HepG2 (cell line): ENCODE data around the gene ARHGEF4. TPM values are rescaled to one million over a fixed set of nuclear protein-coding genes. Genes with fewer than 3 reads are reported as not detected.

Experiments
- FOXM1 ChIP-seq: sonication (generic); formaldehyde crosslinking; IDR thresholded peaks from 2 replicates; pipeline ENCODE4 v1.5.0; 2020; ENCODE audit warnings: missing genetic modification reagents
- HNRNPUL1 ChIP-seq: fragments of 200-400 bp; formaldehyde crosslinking; IDR thresholded peaks from 2 replicates; pipeline ENCODE4 v1.6.1; 2017; ENCODE audit warnings: low read depth, mild to moderate bottlenecking, low read length, moderate library complexity
- MAZ ChIP-seq, 2 experiments: sonication (generic) in 1 of 2; formaldehyde crosslinking in 1 of 2; IDR thresholded peaks; 2 replicates each; pipeline versions ENCODE4 v1.5.0 to v1.6.1; 2012 to 2020; ENCODE audit warnings: low read depth in 2 of 2, mild to moderate bottlenecking in 2 of 2, borderline replicate concordance in 1 of 2, improper control_type of control experiment in 1 of 2, low read length in 1 of 2, missing genetic modification reagents in 1 of 2, moderate library complexity in 1 of 2
- MXD4 ChIP-seq: IDR thresholded peaks from 2 replicates; pipeline ENCODE4 v1.6.1; 2016; ENCODE audit warnings: mild to moderate bottlenecking, missing biosample characterization, missing genetic modification reagents
- NPAS2 ChIP-seq: sonication (generic); formaldehyde crosslinking; IDR thresholded peaks from 2 replicates; pipeline ENCODE4 v1.8.0; 2022; ENCODE audit warnings: mild to moderate bottlenecking, missing genetic modification reagents, borderline replicate concordance
- PHF8 ChIP-seq: sonication (generic); formaldehyde crosslinking; IDR thresholded peaks from 2 replicates; pipeline ENCODE4 v1.5.0; 2020; ENCODE audit warnings: missing genetic modification reagents
- PLRG1 ChIP-seq: fragments of 450-650 bp; conservative IDR thresholded peaks from 2 replicates; pipeline ENCODE4 v1.6.1; 2016
- PTBP1 ChIP-seq: fragments of 200-400 bp; formaldehyde crosslinking; IDR thresholded peaks from 2 replicates; pipeline ENCODE4 v1.6.1; 2018; ENCODE audit warnings: low read length, low read depth; ENCODE audit not compliant: poor library complexity, severe bottlenecking
- RAD51 ChIP-seq: fragments of 450-650 bp; IDR thresholded peaks from 2 replicates; pipeline ENCODE4 v1.6.1; 2016; ENCODE audit warnings: borderline replicate concordance
- ZFAT ChIP-seq: sonication (generic); formaldehyde crosslinking; conservative IDR thresholded peaks from 2 replicates; pipeline ENCODE4 v1.8.1; 2023; ENCODE audit warnings: missing genetic modification reagents, inconsistent platforms
- ZMYM3 ChIP-seq: sonication (generic); formaldehyde crosslinking; IDR thresholded peaks from 2 replicates; pipeline ENCODE4 v1.5.1; 2020; ENCODE audit warnings: mild to moderate bottlenecking, missing genetic modification reagents
- ZNF264 ChIP-seq: sonication (generic); formaldehyde crosslinking; IDR thresholded peaks from 2 replicates; pipeline ENCODE4 v1.4.0; 2020; ENCODE audit warnings: missing genetic modification reagents
- ZNF30 ChIP-seq: sonication (generic); formaldehyde crosslinking; IDR thresholded peaks from 2 replicates; pipeline ENCODE4 v1.5.0; 2020; ENCODE audit warnings: mild to moderate bottlenecking, missing genetic modification reagents
- ZNF367 ChIP-seq: sonication (generic); formaldehyde crosslinking; IDR thresholded peaks from 2 replicates; pipeline ENCODE4 v1.4.0; 2020; ENCODE audit warnings: missing genetic modification reagents, borderline replicate concordance
- ZNF441 ChIP-seq: sonication (generic); formaldehyde crosslinking; IDR thresholded peaks from 2 replicates; pipeline ENCODE4 v1.7.0; 2021; ENCODE audit warnings: missing genetic modification reagents, borderline replicate concordance
- ZNF558 ChIP-seq: sonication (generic); formaldehyde crosslinking; IDR thresholded peaks from 2 replicates; pipeline ENCODE4 v1.9.0; 2022; ENCODE audit warnings: mild to moderate bottlenecking, missing genetic modification reagents, borderline replicate concordance
- ZNF775 ChIP-seq: sonication (generic); formaldehyde crosslinking; IDR thresholded peaks from 2 replicates; pipeline ENCODE4 v1.4.0; 2020; ENCODE audit warnings: missing genetic modification reagents, mild to moderate bottlenecking, moderate library complexity, borderline replicate concordance
- ZNF790 ChIP-seq: sonication (generic); formaldehyde crosslinking; IDR thresholded peaks from 2 replicates; pipeline ENCODE4 v1.8.0; 2022; ENCODE audit warnings: missing genetic modification reagents, mild to moderate bottlenecking, borderline replicate concordance
- ZNF816 ChIP-seq: sonication (generic); formaldehyde crosslinking; IDR thresholded peaks from 2 replicates; pipeline ENCODE4 v1.8.0; 2022; ENCODE audit warnings: missing genetic modification reagents, mild to moderate bottlenecking, borderline replicate concordance
- polyA plus RNA-seq, 8 experiments: library from polyadenylated mRNA; depleted of rRNA in 3 of 8; stranded (reverse) in 7 of 8; unstranded in 1 of 8; fragments of >200 nt; fragmentation: Illumina TruSeq in 4 of 8; extraction: Trizol in 4 of 8; gene quantifications; 2 replicates each; pipeline versions ENCODE4 v1.2.1 to v1.2.3, GENCODE V29; 2011 to 2016; ENCODE audit warnings: low read depth in 4 of 8, missing spikeins in 1 of 8, mixed read lengths in 1 of 8; ENCODE audit not compliant: insufficient read depth in 1 of 8
- total RNA-seq, 5 experiments: library from RNA; depleted of rRNA; stranded (reverse); fragments of >200 nt; fragmentation: Illumina TruSeq; extraction: Trizol; gene quantifications; 2 replicates each; pipeline ENCODE4 v1.2.3, GENCODE V29; 2016; ENCODE audit warnings: low read depth in 1 of 5
- TF ChIP-seq, protein P1 (sequence below): sonication (generic); formaldehyde crosslinking; IDR thresholded peaks from 2 replicates; pipeline ENCODE4 v1.4.0; 2020; ENCODE audit warnings: missing genetic modification reagents, mild to moderate bottlenecking, borderline replicate concordance
- TF ChIP-seq, protein P2 (sequence below): IDR thresholded peaks from 2 replicates; pipeline ENCODE4 v1.6.1; 2016; ENCODE audit warnings: mild to moderate bottlenecking, missing biosample characterization, missing genetic modification reagents
- TF ChIP-seq, protein P3 (sequence below): sonication (generic); formaldehyde crosslinking; conservative IDR thresholded peaks from 2 replicates; pipeline ENCODE4 v1.5.0; 2020; ENCODE audit warnings: missing genetic modification reagents
- TF ChIP-seq, protein P4 (sequence below): sonication (generic); formaldehyde crosslinking; IDR thresholded peaks from 2 replicates; pipeline ENCODE4 v1.4.0; 2020; ENCODE audit warnings: mild to moderate bottlenecking, missing genetic modification reagents

The ARHGEF4 gene
- total and polyA plus RNA-seq, 2 of the 13 experiments (the other 11 are each of a cell fraction or from before 2014, with no cell fraction given), result 0.11 to 0.13 TPM

DNA sequence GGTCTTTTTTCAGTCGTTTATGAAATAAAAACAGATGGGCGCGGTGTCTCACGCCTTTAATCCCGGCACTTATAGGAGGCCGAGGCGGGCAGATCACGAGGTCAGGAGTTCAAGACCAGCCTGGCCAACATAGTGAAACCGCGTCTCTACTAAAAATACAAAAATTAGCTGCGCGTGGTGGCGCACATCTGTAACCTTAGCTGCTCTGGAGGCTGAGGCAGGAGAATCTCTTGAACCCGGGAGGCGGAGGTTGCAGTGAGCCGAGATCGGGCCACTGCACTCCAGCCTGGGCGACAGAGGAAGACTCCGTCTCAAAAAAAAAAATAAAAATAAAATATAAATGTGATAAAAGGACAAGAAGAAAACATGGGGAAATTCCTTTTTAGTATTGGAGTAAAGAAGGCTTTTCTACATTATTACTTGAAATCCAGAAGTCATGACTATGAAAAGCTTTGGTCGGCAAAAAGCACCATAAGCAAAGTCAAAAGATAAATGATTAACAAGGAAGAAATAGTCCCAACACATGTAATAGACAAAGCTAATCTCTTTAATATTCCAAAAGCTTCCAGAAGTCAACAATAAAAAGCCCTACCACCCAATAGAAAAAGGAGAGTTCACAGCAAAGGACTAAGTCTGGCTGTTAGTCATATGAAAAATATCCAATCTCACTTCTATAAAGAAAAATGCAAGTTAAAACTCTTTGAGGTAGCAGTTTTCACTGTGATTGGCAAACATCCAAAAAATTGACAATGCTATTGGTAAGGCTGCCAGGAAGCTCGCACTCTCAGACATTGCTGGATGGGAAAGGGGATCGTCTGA is 258.0 kb downstream of the ARHGEF4 start (continued):
- TF ChIP-seq, protein P1, sequence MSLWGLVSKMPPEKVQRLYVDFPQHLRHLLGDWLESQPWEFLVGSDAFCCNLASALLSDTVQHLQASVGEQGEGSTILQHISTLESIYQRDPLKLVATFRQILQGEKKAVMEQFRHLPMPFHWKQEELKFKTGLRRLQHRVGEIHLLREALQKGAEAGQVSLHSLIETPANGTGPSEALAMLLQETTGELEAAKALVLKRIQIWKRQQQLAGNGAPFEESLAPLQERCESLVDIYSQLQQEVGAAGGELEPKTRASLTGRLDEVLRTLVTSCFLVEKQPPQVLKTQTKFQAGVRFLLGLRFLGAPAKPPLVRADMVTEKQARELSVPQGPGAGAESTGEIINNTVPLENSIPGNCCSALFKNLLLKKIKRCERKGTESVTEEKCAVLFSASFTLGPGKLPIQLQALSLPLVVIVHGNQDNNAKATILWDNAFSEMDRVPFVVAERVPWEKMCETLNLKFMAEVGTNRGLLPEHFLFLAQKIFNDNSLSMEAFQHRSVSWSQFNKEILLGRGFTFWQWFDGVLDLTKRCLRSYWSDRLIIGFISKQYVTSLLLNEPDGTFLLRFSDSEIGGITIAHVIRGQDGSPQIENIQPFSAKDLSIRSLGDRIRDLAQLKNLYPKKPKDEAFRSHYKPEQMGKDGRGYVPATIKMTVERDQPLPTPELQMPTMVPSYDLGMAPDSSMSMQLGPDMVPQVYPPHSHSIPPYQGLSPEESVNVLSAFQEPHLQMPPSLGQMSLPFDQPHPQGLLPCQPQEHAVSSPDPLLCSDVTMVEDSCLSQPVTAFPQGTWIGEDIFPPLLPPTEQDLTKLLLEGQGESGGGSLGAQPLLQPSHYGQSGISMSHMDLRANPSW (CRISPR knock-in tag), result no peak
- no peak for TF ChIP-seq PHF8
- TF ChIP-seq, protein P2, sequence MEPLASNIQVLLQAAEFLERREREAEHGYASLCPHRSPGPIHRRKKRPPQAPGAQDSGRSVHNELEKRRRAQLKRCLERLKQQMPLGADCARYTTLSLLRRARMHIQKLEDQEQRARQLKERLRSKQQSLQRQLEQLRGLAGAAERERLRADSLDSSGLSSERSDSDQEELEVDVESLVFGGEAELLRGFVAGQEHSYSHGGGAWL, result no peak; the same call in 1 of the 2 replicates
- no peak for TF ChIP-seq PLRG1
- TF ChIP-seq PTBP1, result no peak
- no peak for TF ChIP-seq ZNF558
- TF ChIP-seq, protein P3, sequence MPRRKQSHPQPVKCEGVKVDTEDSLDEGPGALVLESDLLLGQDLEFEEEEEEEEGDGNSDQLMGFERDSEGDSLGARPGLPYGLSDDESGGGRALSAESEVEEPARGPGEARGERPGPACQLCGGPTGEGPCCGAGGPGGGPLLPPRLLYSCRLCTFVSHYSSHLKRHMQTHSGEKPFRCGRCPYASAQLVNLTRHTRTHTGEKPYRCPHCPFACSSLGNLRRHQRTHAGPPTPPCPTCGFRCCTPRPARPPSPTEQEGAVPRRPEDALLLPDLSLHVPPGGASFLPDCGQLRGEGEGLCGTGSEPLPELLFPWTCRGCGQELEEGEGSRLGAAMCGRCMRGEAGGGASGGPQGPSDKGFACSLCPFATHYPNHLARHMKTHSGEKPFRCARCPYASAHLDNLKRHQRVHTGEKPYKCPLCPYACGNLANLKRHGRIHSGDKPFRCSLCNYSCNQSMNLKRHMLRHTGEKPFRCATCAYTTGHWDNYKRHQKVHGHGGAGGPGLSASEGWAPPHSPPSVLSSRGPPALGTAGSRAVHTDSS (CRISPR knock-in tag), result no peak
- peak; percentile 86 for TF ChIP-seq HNRNPUL1
- no peak for TF ChIP-seq ZNF30 (CRISPR knock-in tag)
- TF ChIP-seq, protein P4, sequence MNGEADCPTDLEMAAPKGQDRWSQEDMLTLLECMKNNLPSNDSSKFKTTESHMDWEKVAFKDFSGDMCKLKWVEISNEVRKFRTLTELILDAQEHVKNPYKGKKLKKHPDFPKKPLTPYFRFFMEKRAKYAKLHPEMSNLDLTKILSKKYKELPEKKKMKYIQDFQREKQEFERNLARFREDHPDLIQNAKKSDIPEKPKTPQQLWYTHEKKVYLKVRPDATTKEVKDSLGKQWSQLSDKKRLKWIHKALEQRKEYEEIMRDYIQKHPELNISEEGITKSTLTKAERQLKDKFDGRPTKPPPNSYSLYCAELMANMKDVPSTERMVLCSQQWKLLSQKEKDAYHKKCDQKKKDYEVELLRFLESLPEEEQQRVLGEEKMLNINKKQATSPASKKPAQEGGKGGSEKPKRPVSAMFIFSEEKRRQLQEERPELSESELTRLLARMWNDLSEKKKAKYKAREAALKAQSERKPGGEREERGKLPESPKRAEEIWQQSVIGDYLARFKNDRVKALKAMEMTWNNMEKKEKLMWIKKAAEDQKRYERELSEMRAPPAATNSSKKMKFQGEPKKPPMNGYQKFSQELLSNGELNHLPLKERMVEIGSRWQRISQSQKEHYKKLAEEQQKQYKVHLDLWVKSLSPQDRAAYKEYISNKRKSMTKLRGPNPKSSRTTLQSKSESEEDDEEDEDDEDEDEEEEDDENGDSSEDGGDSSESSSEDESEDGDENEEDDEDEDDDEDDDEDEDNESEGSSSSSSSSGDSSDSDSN (CRISPR knock-in tag), result 0 out of 2 replicates have a peak, but pooled peaks have one; percentile 7
- no peak for TF ChIP-seq ZNF441 (CRISPR knock-in tag)
- peak; percentile 69; the same call in 1 of the 2 replicates for TF ChIP-seq ZMYM3 (CRISPR knock-in tag)
- no peak for TF ChIP-seq ZNF775 (CRISPR knock-in tag)
- TF ChIP-seq ZFAT (CRISPR knock-in tag), result no peak
- no peak for TF ChIP-seq FOXM1 (CRISPR knock-in tag)
- no peak for TF ChIP-seq ZNF816 (CRISPR knock-in tag)
- no peak for TF ChIP-seq ZNF790
- TF ChIP-seq MAZ (IDR thresholded peaks at IDR 0.05; ENCODE audit: borderline replicate concordance, low read depth, low read length), result no peak
- TF ChIP-seq MAZ (CRISPR knock-in tag; IDR thresholded peaks at IDR 0.05; ENCODE audit: low read depth), result no peak
- TF ChIP-seq RAD51, result no peak
- TF ChIP-seq ZNF264 (CRISPR knock-in tag), result no peak
- no peak for TF ChIP-seq ZNF367 (CRISPR knock-in tag)
- no peak for TF ChIP-seq MXD4 (CRISPR knock-in tag)
- no peak for TF ChIP-seq NPAS2 (CRISPR knock-in tag)
